H1 (cell line): ENCODE results near the gene CHPF2. TPM values are rescaled to one million over a fixed set of nuclear protein-coding genes. Genes with fewer than 3 reads are reported as not detected.

Experiments used
- CTCF ChIA-PET: fragments of 300-600 bp; sonication (Branson Sonifier 250); formaldehyde crosslinking; loops from one replicate; lab custom pipeline; 2021; ENCODE audit not compliant: partially characterized antibody; lab: Charles Lee
- POLR2A ChIA-PET: fragments of 300-600 bp; sonication (Branson Sonifier 250); formaldehyde crosslinking; loops from one replicate; lab custom pipeline; 2021; ENCODE audit warnings: inconsistent platforms; ENCODE audit not compliant: partially characterized antibody; lab: Charles Lee
- DNase-seq, 2 experiments: peaks; one replicate each; pipeline versions ENCODE4 v3.0.0 to v3.0.0-alpha.2; 2010 to 2022; ENCODE audit warnings: low spot score in 2 of 2, low read depth in 1 of 2, mixed read lengths in 1 of 2
- FAIRE-seq: peaks from 2 replicates; lab custom pipeline; 2011; peaks lifted over from hg19 to GRCh38; lab: Jason Lieb, UNC
- H2AFZ ChIP-seq: 2 replicates; pipeline ENCODE4 v1.8.1; 2012; ENCODE audit warnings: low read length, inconsistent platforms
- H2AK5ac ChIP-seq: 2 replicates; pipeline ENCODE4 v1.6.1; 2013; ENCODE audit warnings: low read depth, low read length
- H2BK120ac ChIP-seq: replicated peaks from 2 replicates; pipeline ENCODE3; 2013; ENCODE audit warnings: low read depth, low read length, inconsistent platforms
- H2BK12ac ChIP-seq: 2 replicates; pipeline ENCODE4 v1.6.1; 2013; ENCODE audit warnings: low read depth, low read length
- H2BK15ac ChIP-seq: 2 replicates; pipeline ENCODE4 v1.6.1; 2013; ENCODE audit warnings: low read length
- H2BK20ac ChIP-seq: 2 replicates; pipeline ENCODE4 v1.6.1; 2013; ENCODE audit warnings: low read length
- H2BK5ac ChIP-seq: 2 replicates; pipeline ENCODE4 v1.6.1; 2013; ENCODE audit warnings: low read depth, low read length
- H3K14ac ChIP-seq: 2 replicates; pipeline ENCODE4 v1.6.1; 2013; ENCODE audit warnings: inconsistent platforms; ENCODE audit not compliant: insufficient read length
- H3K18ac ChIP-seq: 2 replicates; pipeline ENCODE4 v1.6.1; 2013; ENCODE audit warnings: low read length; ENCODE audit errors: extremely low read depth
- H3K23ac ChIP-seq: 2 replicates; pipeline ENCODE4 v1.6.1; 2013; ENCODE audit warnings: inconsistent platforms; ENCODE audit not compliant: insufficient read length
- H3K23me2 ChIP-seq: 2 replicates; pipeline ENCODE4 v1.6.1; 2013; ENCODE audit warnings: low read depth, low read length
- H3K27ac ChIP-seq: 2 replicates; pipeline ENCODE4 v1.6.1; 2011; ENCODE audit warnings: low read depth, low read length, inconsistent platforms
- H3K27me3 ChIP-seq, 4 experiments: replicated peaks in 1 of 4; 1 replicate in 1 of 4; 2 replicates in 3 of 4; pipeline versions ENCODE4 v1.6.1 to v1.8.1; 2011 to 2013; ENCODE audit warnings: low read length in 3 of 4, mild to moderate bottlenecking in 3 of 4, inconsistent platforms in 2 of 4, mixed read lengths in 2 of 4, moderate library complexity in 1 of 4; ENCODE audit not compliant: control insufficient read depth in 3 of 4, insufficient read depth in 3 of 4; ENCODE audit errors: extremely low read depth in 1 of 4
- H3K36me3 ChIP-seq, 4 experiments: 2 replicates each; pipeline versions ENCODE4 v1.6.1 to v1.8.1; 2011 to 2013; ENCODE audit warnings: mild to moderate bottlenecking in 4 of 4, low read length in 3 of 4, moderate library complexity in 2 of 4, control low read depth in 1 of 4, inconsistent platforms in 1 of 4; ENCODE audit not compliant: insufficient read depth in 4 of 4, control insufficient read depth in 2 of 4
- H3K4ac ChIP-seq: replicated peaks from 2 replicates; pipeline ENCODE3; 2013; ENCODE audit warnings: low read length, low read depth, mixed read lengths, inconsistent platforms; ENCODE audit not compliant: insufficient read length
- H3K4me1 ChIP-seq, 4 experiments: replicated peaks in 1 of 4; 1 replicate in 1 of 4; 2 replicates in 3 of 4; pipeline versions ENCODE4 v1.6.1 to v1.8.1; 2011 to 2013; ENCODE audit warnings: low read length in 3 of 4, inconsistent platforms in 2 of 4, mixed read lengths in 1 of 4; ENCODE audit not compliant: insufficient read depth in 4 of 4, control insufficient read depth in 3 of 4
- H3K4me2 ChIP-seq, 2 experiments: 2 replicates each; pipeline versions ENCODE4 v1.6.1 to v1.8.1; 2011 to 2013; ENCODE audit warnings: low read depth in 2 of 2, low read length in 2 of 2, control low read depth in 1 of 2, inconsistent platforms in 1 of 2, mild to moderate bottlenecking in 1 of 2; ENCODE audit not compliant: insufficient read depth in 1 of 2
- H3K4me3 ChIP-seq, 4 experiments: fragments of 200-600, 300-600 bp in 1 of 4; sonication (generic), shearing (Covaris generic), sonication (Bioruptor Twin) in 1 of 4; 2 replicates each; pipeline versions ENCODE4 v1.5.1 to v1.8.1; 2011 to 2016; ENCODE audit warnings: low read length in 4 of 4, low read depth in 3 of 4, control low read depth in 2 of 4, inconsistent platforms in 2 of 4, mild to moderate bottlenecking in 2 of 4, mixed read lengths in 1 of 4, moderate library complexity in 1 of 4; ENCODE audit not compliant: insufficient read depth in 2 of 4; ENCODE audit errors: extremely low read depth in 1 of 4
- H3K56ac ChIP-seq: replicated peaks from 2 replicates; pipeline ENCODE3; 2013; ENCODE audit warnings: low read depth, mild to moderate bottlenecking, mixed read lengths, low read length, inconsistent platforms; ENCODE audit not compliant: insufficient read length
- H3K79me1 ChIP-seq: 2 replicates; pipeline ENCODE4 v1.6.1; 2013; ENCODE audit warnings: low read depth, low read length, control low read depth
- H3K79me2 ChIP-seq, 2 experiments: 2 replicates each; pipeline versions ENCODE4 v1.6.1 to v1.8.1; 2012 to 2013; ENCODE audit warnings: low read length in 2 of 2, mild to moderate bottlenecking in 2 of 2, inconsistent platforms in 1 of 2; ENCODE audit not compliant: insufficient read depth in 2 of 2, control insufficient read depth in 1 of 2
- H3K9ac ChIP-seq, 4 experiments: replicated peaks in 1 of 4; 1 replicate in 1 of 4; 2 replicates in 3 of 4; pipeline versions ENCODE4 v1.6.1 to v1.8.1; 2011 to 2013; ENCODE audit warnings: low read depth in 3 of 4, low read length in 3 of 4, control low read depth in 2 of 4, mild to moderate bottlenecking in 2 of 4, moderate library complexity in 2 of 4, inconsistent platforms in 1 of 4; ENCODE audit errors: extremely low read depth in 1 of 4
- H3K9me3 ChIP-seq, 2 experiments: 2 replicates each; pipeline versions ENCODE4 v1.6.1 to v1.8.1; 2012 to 2013; ENCODE audit warnings: mild to moderate bottlenecking in 2 of 2, moderate library complexity in 2 of 2, control low read depth in 1 of 2, inconsistent platforms in 1 of 2, low read depth in 1 of 2, low read length in 1 of 2, mixed read lengths in 1 of 2; ENCODE audit not compliant: insufficient read depth in 2 of 2
- H4K20me1 ChIP-seq, 2 experiments: replicated peaks in 1 of 2; 2 replicates each; pipeline versions ENCODE3 to v1.8.1; 2011 to 2013; ENCODE audit warnings: inconsistent platforms in 2 of 2, low read length in 2 of 2, mild to moderate bottlenecking in 1 of 2; ENCODE audit not compliant: insufficient read depth in 2 of 2, control insufficient read depth in 1 of 2
- H4K5ac ChIP-seq: 2 replicates; pipeline ENCODE4 v1.6.1; 2013; ENCODE audit warnings: low read length, low read depth, mixed read lengths, inconsistent platforms; ENCODE audit not compliant: insufficient read length
- H4K8ac ChIP-seq: 2 replicates; pipeline ENCODE4 v1.8.0; 2013; ENCODE audit warnings: mild to moderate bottlenecking, moderate library complexity, low read length, inconsistent platforms; ENCODE audit not compliant: insufficient read depth; ENCODE audit errors: extremely low read depth
- H4K91ac ChIP-seq: replicated peaks from 2 replicates; pipeline ENCODE3; 2013; ENCODE audit warnings: low read length, mixed read lengths, inconsistent platforms; ENCODE audit not compliant: insufficient read length
- CBX5 ChIP-seq: fragments of 300-800, 300-1000 bp; sonication (generic); IDR thresholded peaks from 2 replicates; pipeline ENCODE4 v1.7.1; 2016; ENCODE audit warnings: antibody characterized with exemption, low read length, low read depth
- CHD2 ChIP-seq: IDR thresholded peaks from 2 replicates; pipeline ENCODE4 v1.6.1; 2012; ENCODE audit warnings: low read length, improper control_type of control experiment
- CREB1 ChIP-seq: IDR thresholded peaks from 2 replicates; pipeline ENCODE4 v1.6.1; 2012; ENCODE audit warnings: inconsistent platforms
- FOSL1 ChIP-seq: IDR thresholded peaks from 2 replicates; pipeline ENCODE4 v1.6.1; 2011; ENCODE audit warnings: mild to moderate bottlenecking, low read depth, low read length, moderate library complexity; ENCODE audit not compliant: insufficient read depth
- GABPA ChIP-seq: IDR thresholded peaks from 2 replicates; pipeline ENCODE4 v1.6.1; 2011; ENCODE audit warnings: mild to moderate bottlenecking, low read length, moderate library complexity, borderline replicate concordance; ENCODE audit not compliant: insufficient read depth
- JUN ChIP-seq: IDR thresholded peaks from 2 replicates; pipeline ENCODE4 v1.6.1; 2011; ENCODE audit warnings: low read depth, mild to moderate bottlenecking, improper control_type of control experiment, low read length
- PHF8 ChIP-seq: fragments of 200-600 bp; sonication (generic); conservative IDR thresholded peaks from 2 replicates; pipeline ENCODE4 v1.7.1; 2012; ENCODE audit warnings: low read depth, mild to moderate bottlenecking, inconsistent platforms, low read length, moderate library complexity
- RFX5 ChIP-seq: IDR thresholded peaks from 2 replicates; pipeline ENCODE4 v1.6.1; 2011; ENCODE audit warnings: low read depth, low read length, improper control_type of control experiment, borderline replicate concordance
- RNF2 ChIP-seq: fragments of 200-900, 300-1000 bp; sonication (generic); IDR thresholded peaks from 2 replicates; pipeline ENCODE4 v1.7.1; 2016; ENCODE audit warnings: borderline replicate concordance, low read depth, mild to moderate bottlenecking, antibody characterized with exemption, low read length; ENCODE audit not compliant: poor library complexity, severe bottlenecking; ENCODE audit errors: missing control alignments
- SIN3A ChIP-seq, 2 experiments: IDR thresholded peaks in 1 of 2; conservative IDR thresholded peaks in 1 of 2; 2 replicates each; pipeline ENCODE4 v1.6.1; 2011 to 2012; ENCODE audit warnings: low read length in 2 of 2, improper control_type of control experiment in 1 of 2, low read depth in 1 of 2, mild to moderate bottlenecking in 1 of 2
- SIRT6 ChIP-seq: IDR thresholded peaks from one replicate; pipeline ENCODE4 v1.7.1; 2012; ENCODE audit warnings: low read length, inconsistent platforms
- WGBS, 2 experiments: shearing (Covaris generic) in 1 of 2; methylation state at CpG; one replicate each; pipeline versions ENCODE4 v1.1.6 to v1.1.7; 2013 to 2015; ENCODE audit warnings: low lambda C conversion rate in 2 of 2, mixed read lengths in 2 of 2, inconsistent platforms in 1 of 2, low coverage in 1 of 2, missing lambda C conversion rate in 1 of 2; ENCODE audit not compliant: insufficient replicate concordance in 2 of 2, insufficient coverage in 1 of 2, insufficient read length in 1 of 2; ENCODE audit errors: extremely low coverage in 1 of 2, missing lambda C conversion rate in 1 of 2; 5-methylcytosine and 5-hydroxymethylcytosine counted together
- polyA plus RNA-seq, 7 experiments: library from polyadenylated mRNA; depleted of rRNA in 3 of 7; stranded (reverse) in 5 of 7; unstranded in 2 of 7; fragments of >200 nt in 5 of 7; fragments of 200-250 nt in 2 of 7; gene quantifications; 1 replicate in 5 of 7; 2 replicates in 1 of 7; 4 replicates in 1 of 7; pipeline versions ENCODE4 v1.2.1 to v1.2.3, GENCODE V29; 2011 to 2013; ENCODE audit warnings: missing spikeins in 2 of 7, mixed read lengths in 2 of 7
- total RNA-seq: library from RNA; stranded (reverse); fragmentation: NEBNext Ultra II Directional; extraction: Animal tissue kit (Norgen Biotek cat#: 25700); gene quantifications from 2 replicates; pipeline ENCODE4 v1.2.1, GENCODE V29; 2021

The CHPF2 gene
- total and polyA plus RNA-seq, 2 of the 8 experiments (the other 6 are each of a cell fraction or from before 2014, with no cell fraction given): 14.4 to 20.6 TPM

- no peak overlapping the region for H2AFZ ChIP-seq
- no peak overlapping the region for H3K4ac ChIP-seq
- H4K91ac ChIP-seq: no peak overlapping the region
- 0 out of 2 replicates have a peak overlapping the region, but pooled peaks have one; percentile 80 for H2BK12ac ChIP-seq
- H3K18ac ChIP-seq: no peak overlapping the region
- peak overlapping the region in 1 of 4 experiments; percentile 64; a peak in 2 of 8 replicates for H3K4me3 ChIP-seq
- no peak overlapping the region for H3K14ac ChIP-seq
- POLR2A ChIA-PET: interaction anchor here (0.7 to 1.2 kb wide), 2 partner anchors 10 to 15 kb away, joined by 3 read pairs; no protein-coding TSS in a partner anchor
- H2BK5ac ChIP-seq: no peak overlapping the region
- peaks cover 20 to 76% (median 65%) of the 10 kb centered on the region in 4 experiments for H3K27me3 ChIP-seq
- CTCF ChIA-PET: interaction anchor here (1.3 kb wide), 1 partner anchor 47 kb away, joined by 3 read pairs; no protein-coding TSS in a partner anchor
- peaks cover 34% of the 10 kb centered on the region for H3K23me2 ChIP-seq
- H3K9me3 ChIP-seq: no peaks in the 10 kb centered on the region
- H3K79me2 ChIP-seq: no peaks in the 10 kb centered on the region
- no peaks in the 10 kb centered on the region for H3K36me3 ChIP-seq
- WGBS, 2 experiments: 19% methylated on average over 4 of the region's 5 CpGs; no CpG with 5 or more reads in 1 of the 2 experiments
- TF ChIP-seq CHD2 (no peak), PHF8 (no peak), RFX5 (no peak), CBX5 (no peak), SIN3A (conservative IDR thresholded peaks at IDR 0.05 in 1 of 2, IDR thresholded peaks at IDR 0.05 in 1 of 2; ENCODE audit: low read depth in 1 of 2, low read length in 2 of 2) (no peak), FOSL1 (no peak), CREB1 (no peak), SIRT6 (no peak), GABPA (no peak), JUN (no peak), RNF2 (no peak)
- TF ChIP-seq, all 59 proteins: peak for 0
- Histone ChIP-seq H3K79me1 (no peaks in the 10 kb centered on the region), H3K23ac (no peak overlapping the region), H2BK15ac (0 out of 2 replicates have a peak overlapping the region, but pooled peaks have one; percentile 46), H3K56ac (no peak overlapping the region), H3K4me1 (peaks cover 0 to 60% (median 42%) of the 10 kb centered on the region in 4 experiments; a peak in 6 of 7 replicates), H2BK20ac (no peak overlapping the region), H3K4me2 (peak overlapping the region; percentile 67 to 96; a peak in 3 of 4 replicates), H4K8ac (no peak overlapping the region; the same call in 1 of the 2 replicates), H3K9ac (no peak overlapping the region), H4K5ac (no peak overlapping the region), H3K27ac (no peak overlapping the region), H4K20me1 (peaks cover 1 to 9% of the 10 kb centered on the region in 2 experiments), H2AK5ac (no peak overlapping the region), H2BK120ac (no peak overlapping the region)
- DNase-seq: no peak
- FAIRE-seq: no peak
These were observed 17.4 kb downstream of the CHPF2 start for GRCh38 chr7:151249732-151250072.
